B cell (primary cell): ENCODE data around the gene PFDN1. TPM values are rescaled to one million over a fixed set of nuclear protein-coding genes. Genes with fewer than 3 reads are reported as not detected.

Experiments
- ATAC-seq: fragments of 200-7000 bp; cut with Tn5 transposase; one replicate; pipeline ENCODE4 v1.10.0; 2021; ENCODE audit warnings: low read depth, mild to moderate bottlenecking, moderate number of reproducible peaks, moderate library complexity
- CTCF ChIA-PET: fragments of 350-600 bp; sonication (Branson Sonifier 250); formaldehyde crosslinking; loops from one replicate; lab custom pipeline; 2021; ENCODE audit warnings: antibody characterized with exemption, inconsistent platforms; lab: Charles Lee
- POLR2A ChIA-PET: fragments of 350-600 bp; sonication (Branson Sonifier 250); formaldehyde crosslinking; loops from one replicate; lab custom pipeline; 2021; ENCODE audit warnings: antibody characterized with exemption; lab: Charles Lee
- DNase-seq: peaks from one replicate; pipeline ENCODE4 v3.0.0; 2013
- H2AFZ ChIP-seq: 2 replicates; pipeline ENCODE4 v1.6.1; 2012; ENCODE audit warnings: mild to moderate bottlenecking, low read depth, low read length; ENCODE audit not compliant: insufficient read depth, poor library complexity, severe bottlenecking
- H3K27ac ChIP-seq, 2 donors: 1 replicate in 1 of 2; 2 replicates in 1 of 2; pipeline ENCODE4 v1.5.1; 2012 to 2013; ENCODE audit warnings: low read length in 2 of 2, mild to moderate bottlenecking in 2 of 2, moderate library complexity in 1 of 2
- H3K27me3 ChIP-seq, 4 experiments: fragments of 200-600 bp in 1 of 4; sonication (generic) in 1 of 4; replicated peaks in 1 of 4; 1 replicate in 2 of 4; 2 replicates in 2 of 4; pipeline versions ENCODE4 v1.6.1 to v1.7.0; 2013 to 2016; ENCODE audit warnings: low read length in 3 of 4, mild to moderate bottlenecking in 2 of 4, mixed read lengths in 1 of 4, moderate library complexity in 1 of 4; ENCODE audit not compliant: insufficient read depth in 4 of 4, control insufficient read depth in 3 of 4; ENCODE audit errors: control extremely low read depth in 1 of 4
- H3K36me3 ChIP-seq, 2 experiments: replicated peaks in 1 of 2; 1 replicate in 1 of 2; 2 replicates in 1 of 2; pipeline versions ENCODE4 v1.6.1 to v1.7.1; 2013; ENCODE audit warnings: low read length in 1 of 2; ENCODE audit not compliant: insufficient read depth in 2 of 2, control insufficient read depth in 1 of 2; ENCODE audit errors: control extremely low read depth in 1 of 2, extremely low read depth in 1 of 2
- H3K4me1 ChIP-seq, 2 donors: fragments of 200-600 bp in 1 of 2; sonication (generic) in 1 of 2; 1 replicate in 1 of 2; 2 replicates in 1 of 2; pipeline versions ENCODE4 v1.5.1 to v1.6.1; 2013 to 2017; ENCODE audit warnings: low read length in 2 of 2; ENCODE audit not compliant: control insufficient read depth in 2 of 2, insufficient read depth in 2 of 2
- H3K4me2 ChIP-seq: replicated peaks from 2 replicates; pipeline ENCODE3; 2012; ENCODE audit warnings: mild to moderate bottlenecking, low read depth, low read length; ENCODE audit not compliant: poor library complexity, severe bottlenecking
- H3K4me3 ChIP-seq, 5 experiments: fragments of 200-600 bp in 1 of 5; sonication (generic) in 1 of 5; 1 replicate in 3 of 5; 2 replicates in 2 of 5; pipeline versions ENCODE4 v1.5.1 to v1.7.0; 2011 to 2016; ENCODE audit warnings: low read length in 4 of 5, mild to moderate bottlenecking in 4 of 5, low read depth in 2 of 5, control low read depth in 1 of 5, moderate library complexity in 1 of 5; ENCODE audit not compliant: insufficient read depth in 1 of 5; ENCODE audit errors: control extremely low read depth in 1 of 5, extremely low read depth in 1 of 5
- H3K79me2 ChIP-seq: fragments of 200-600 bp; sonication (generic); one replicate; pipeline ENCODE4 v1.6.0; 2016; ENCODE audit warnings: low read length; ENCODE audit not compliant: control insufficient read depth, insufficient read depth
- H3K9ac ChIP-seq: fragments of 200-600 bp; sonication (generic); 2 replicates; pipeline ENCODE4 v1.6.1; 2017; ENCODE audit warnings: mild to moderate bottlenecking, low read length, moderate library complexity
- H3K9me3 ChIP-seq, 3 donors: one replicate each; pipeline versions ENCODE4 v1.6.1 to v1.7.1; 2013; ENCODE audit warnings: low read length in 2 of 3; ENCODE audit not compliant: control insufficient read depth in 2 of 3, insufficient read depth in 1 of 3; ENCODE audit errors: control extremely low read depth in 1 of 3
- H4K20me1 ChIP-seq: 2 replicates; pipeline ENCODE4 v1.6.0; 2012; ENCODE audit warnings: mild to moderate bottlenecking, low read length; ENCODE audit not compliant: insufficient read depth, control insufficient read depth, poor library complexity, severe bottlenecking
- H3K27ac Mint-ChIP-seq: one replicate; pipeline ENCODE4 v1.8.0; 2021; ENCODE audit warnings: mixed read lengths
- H3K27me3 Mint-ChIP-seq: one replicate; pipeline ENCODE4 v1.8.0; 2021; ENCODE audit warnings: mixed read lengths
- H3K4me1 Mint-ChIP-seq: one replicate; pipeline ENCODE4 v1.8.0; 2021; ENCODE audit warnings: mixed read lengths
- H3K4me3 Mint-ChIP-seq: one replicate; pipeline ENCODE4 v1.8.0; 2021; ENCODE audit warnings: mixed read lengths
- H3K9me3 Mint-ChIP-seq: one replicate; pipeline ENCODE4 v1.8.0; 2022; ENCODE audit warnings: mixed read lengths; ENCODE audit not compliant: insufficient read depth
- CTCF ChIP-seq: fragments of 200-600 bp; IDR thresholded peaks from one replicate; pipeline ENCODE4 v1.8.0; 2022; ENCODE audit warnings: antibody characterized with exemption, mild to moderate bottlenecking
- EZH2 ChIP-seq: IDR thresholded peaks from 2 replicates; pipeline ENCODE4 v1.6.1; 2012; ENCODE audit warnings: borderline replicate concordance, low read depth, mild to moderate bottlenecking, moderate library complexity, low read length; ENCODE audit not compliant: insufficient read depth, poor library complexity, severe bottlenecking
- WGBS: methylation state at CpG from one replicate; pipeline ENCODE4 v1.1.5; 2013; ENCODE audit warnings: missing lambda C conversion rate; ENCODE audit not compliant: insufficient coverage; 5-methylcytosine and 5-hydroxymethylcytosine counted together
- intact Hi-C: fragments of 100-400 bp; cut with micrococcal nuclease; formaldehyde crosslinking; loops from one replicate; pipeline ENCODE4 v1.10.0; 2022
- polyA plus RNA-seq: library from polyadenylated mRNA; depleted of rRNA; stranded (reverse); fragments of >200 nt; gene quantifications from 2 replicates; pipeline ENCODE4 v1.2.3, GENCODE V29; 2012
- total RNA-seq, 2 donors: library from RNA; stranded (reverse); fragments of 120-200 nt in 1 of 2; gene quantifications; 1 replicate in 1 of 2; 2 replicates in 1 of 2; pipeline versions ENCODE4 v1.2.3 to v1.2.4, GENCODE V29; 2013 to 2022

The PFDN1 gene
- total and polyA plus RNA-seq, 2 donors (not counting 1 experiment from before 2014, with no cell fraction given) = 30.3 to 31.2 TPM

GRCh38 chr5:140253985-140254384 lies 48.9 kb downstream of the PFDN1 start:
- Histone ChIP-seq H4K20me1 (peaks cover 24% of the 10 kb centered on the region), H2AFZ (no peak overlapping the region), H3K79me2 (peaks cover 46% of the 10 kb centered on the region), H3K4me3 (no peak overlapping the region), H3K27ac (no peak overlapping the region), H3K4me2 (no peak overlapping the region), H3K4me1 (peaks cover 19 to 27% of the 10 kb centered on the region in 2 donors), H3K9ac (no peak overlapping the region), H3K27me3 (no peaks in the 10 kb centered on the region), H3K36me3 (peaks cover 0 to 19% of the 10 kb centered on the region in 2 experiments), H3K9me3 (no peaks in the 10 kb centered on the region)
- Mint-ChIP-seq H3K27me3 (no peaks in the 10 kb centered on the region), H3K27ac (no peak overlapping the region), H3K4me3 (no peak overlapping the region), H3K4me1 (peaks cover 31% of the 10 kb centered on the region), H3K9me3 (no peaks in the 10 kb centered on the region)
- DNase-seq (no peak), ATAC-seq (no peak)
- POLR2A ChIA-PET = no interaction called here
- TF ChIP-seq EZH2 (no peak), CTCF (no peak)
- CTCF ChIA-PET = interaction anchor here (1.5 to 24.1 kb wide), 3 partner anchors 10 to 109 kb away, joined by 3 to 594 read pairs (median 15); partner anchors contain the start of gene HBEGF
- intact Hi-C loops = no loop called here
- WGBS = 92% methylated on average over 2 of the region's 4 CpGs

DNA sequence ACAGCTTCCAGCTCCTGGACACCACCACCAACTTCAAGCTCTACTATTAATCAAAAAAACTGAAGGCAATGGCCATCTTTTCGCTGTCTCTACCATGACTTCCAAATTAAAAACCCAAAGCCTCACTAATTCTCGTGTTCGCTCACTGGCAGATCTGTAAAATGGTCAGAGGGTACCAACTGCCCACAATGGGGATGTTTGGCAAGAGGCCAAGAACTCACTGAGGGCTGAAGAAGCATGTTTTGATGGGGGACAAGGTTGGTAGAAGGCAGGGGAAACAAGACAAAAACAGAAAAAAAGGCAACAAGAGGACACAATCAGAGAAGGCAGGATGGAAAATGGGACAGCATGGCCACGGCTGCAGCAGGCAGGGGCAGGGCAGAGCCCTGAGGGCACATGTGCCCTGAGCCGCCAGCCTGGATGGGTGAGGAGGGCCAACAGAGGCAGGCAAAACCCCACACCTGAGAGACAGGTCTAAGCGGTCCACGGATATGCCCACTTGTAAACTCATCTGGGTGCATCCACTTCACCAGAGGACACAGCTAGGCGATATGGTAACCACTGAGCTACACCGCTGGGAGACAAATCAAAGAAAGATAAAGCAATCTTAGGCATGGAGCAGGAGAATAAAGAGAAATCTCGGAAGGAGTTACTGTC lies 50.3 kb downstream of the PFDN1 start:
- H3K4me3 Mint-ChIP-seq = no peak overlapping the region
- ATAC-seq = no peak
- 100% methylated on average over 5 of the region's 10 CpGs for WGBS
- peaks cover 19 to 27% of the 10 kb centered on the region in 2 donors for H3K4me1 ChIP-seq
- H3K4me2 ChIP-seq = no peak overlapping the region
- peaks cover 24% of the 10 kb centered on the region for H4K20me1 ChIP-seq
- H3K4me3 ChIP-seq = no peak overlapping the region
- no peaks in the 10 kb centered on the region for H3K9me3 ChIP-seq
- ChIA-PET CTCF (interaction anchor here (1.4 to 24.1 kb wide), 3 partner anchors 9 to 95 kb away, joined by 6 to 594 read pairs (median 15); partner anchors contain the start of gene HBEGF), POLR2A (interaction anchor here (0.6 kb wide), 1 partner anchor 298 kb away, joined by 4 read pairs; no protein-coding TSS in a partner anchor)
- H3K4me1 Mint-ChIP-seq = peaks cover 31% of the 10 kb centered on the region
- H3K79me2 ChIP-seq = peaks cover 35% of the 10 kb centered on the region
- intact Hi-C loops = no loop called here
- no peak overlapping the region for H3K27ac Mint-ChIP-seq
- no peak overlapping the region for H2AFZ ChIP-seq
- H3K27ac ChIP-seq = no peak overlapping the region
- TF ChIP-seq CTCF = no peak
- TF ChIP-seq EZH2 = no peak
- no peaks in the 10 kb centered on the region for H3K27me3 Mint-ChIP-seq
- peaks cover 0 to 10% of the 10 kb centered on the region in 2 experiments for H3K36me3 ChIP-seq
- H3K9me3 Mint-ChIP-seq = no peaks in the 10 kb centered on the region
- no peak for DNase-seq
- no peak overlapping the region for H3K9ac ChIP-seq
- H3K27me3 ChIP-seq = no peaks in the 10 kb centered on the region
